ENCODE data around the gene TBC1D10A. TPM values are rescaled to one million over a fixed set of nuclear protein-coding genes. Genes with fewer than 3 reads are reported as not detected.

TBC1D10A gene
- total and polyA plus RNA-seq, 2 experiments from 2014 or later = 15.7 to 39.9 TPM

- H3K36me3 ChIP-seq (replicated peaks; ENCODE audit: insufficient read depth, low read depth) = no peaks in the 10 kb centered on the region
- H3K4me3 ChIP-seq = no peak overlapping the region
- H4K20me1 ChIP-seq (ENCODE audit: insufficient read depth, poor library complexity, severe bottlenecking) = peaks cover 19% of the 10 kb centered on the region
- H3K9me3 ChIP-seq (ENCODE audit: low read depth) = no peaks in the 10 kb centered on the region
- no peak overlapping the region for H2AFZ ChIP-seq
- 100% methylated on average over 1 of the region's 1 CpG for WGBS (ENCODE audit: low lambda C conversion rate, missing lambda C conversion rate)
- no peaks in the 10 kb centered on the region for H3K9me2 ChIP-seq (replicated peaks; ENCODE audit: insufficient read depth)
- H3K79me2 ChIP-seq = peaks cover 66% of the 10 kb centered on the region
- TF ChIP-seq EZH2 (IDR thresholded peaks at IDR 0.05; ENCODE audit: borderline replicate concordance) (no peak), CTCF (IDR thresholded peaks at IDR 0.05; ENCODE audit: poor library complexity) (no peak), EZH2phosphoT487 (IDR thresholded peaks at IDR 0.05; ENCODE audit: low read depth, severe bottlenecking, unreplicated experiment) (no peak)
- H3K4me2 ChIP-seq = no peak overlapping the region
- H3K27ac ChIP-seq = peak overlapping the region; percentile 86
- no peak for DNase-seq (ENCODE audit: low spot score)
- H3K4me1 ChIP-seq (ENCODE audit: insufficient read depth) = peaks cover 50% of the 10 kb centered on the region
- H3K27me3 ChIP-seq = no peaks in the 10 kb centered on the region
Observed at GRCh38 chr22:30306627-30307011, 20.1 kb downstream of the TBC1D10A start.

- H3K79me2 ChIP-seq = peaks cover 63% of the 10 kb centered on the region
- no peaks in the 10 kb centered on the region for H3K9me3 ChIP-seq (ENCODE audit: low read depth)
- H3K27ac ChIP-seq = peak overlapping the region; percentile 86
- no peak for TF ChIP-seq CTCF (IDR thresholded peaks at IDR 0.05; ENCODE audit: poor library complexity)
- TF ChIP-seq EZH2 (IDR thresholded peaks at IDR 0.05; ENCODE audit: borderline replicate concordance) = no peak
- TF ChIP-seq EZH2phosphoT487 (IDR thresholded peaks at IDR 0.05; ENCODE audit: low read depth, severe bottlenecking, unreplicated experiment) = no peak
- peak overlapping the region; percentile 40 for H3K4me2 ChIP-seq
- WGBS (ENCODE audit: low lambda C conversion rate, missing lambda C conversion rate) = 64% methylated on average over 3 of the region's 3 CpGs
- no peaks in the 10 kb centered on the region for H3K9me2 ChIP-seq (replicated peaks; ENCODE audit: insufficient read depth)
- no peak overlapping the region for H2AFZ ChIP-seq
- no peaks in the 10 kb centered on the region for H3K36me3 ChIP-seq (replicated peaks; ENCODE audit: insufficient read depth, low read depth)
- peaks cover 44% of the 10 kb centered on the region for H3K4me1 ChIP-seq (ENCODE audit: insufficient read depth)
- H4K20me1 ChIP-seq (ENCODE audit: insufficient read depth, poor library complexity, severe bottlenecking) = peaks cover 14% of the 10 kb centered on the region
- no peak overlapping the region for H3K4me3 ChIP-seq
- H3K27me3 ChIP-seq = no peaks in the 10 kb centered on the region
- no peak for DNase-seq (ENCODE audit: low spot score)
Observed at GRCh38 chr22:30305906-30306626, 20.7 kb downstream of the TBC1D10A start.

- Histone ChIP-seq H3K4me2 (peak overlapping the region; percentile 40), H3K4me1 (ENCODE audit: insufficient read depth) (peaks cover 39% of the 10 kb centered on the region), H2AFZ (no peak overlapping the region), H3K9me3 (ENCODE audit: low read depth) (no peaks in the 10 kb centered on the region), H3K36me3 (replicated peaks; ENCODE audit: insufficient read depth, low read depth) (no peaks in the 10 kb centered on the region), H3K27ac (peak overlapping the region; percentile 86), H4K20me1 (ENCODE audit: insufficient read depth, poor library complexity, severe bottlenecking) (peaks cover 10% of the 10 kb centered on the region), H3K27me3 (no peaks in the 10 kb centered on the region), H3K4me3 (no peak overlapping the region), H3K9me2 (replicated peaks; ENCODE audit: insufficient read depth) (no peaks in the 10 kb centered on the region), H3K79me2 (peaks cover 59% of the 10 kb centered on the region)
- TF ChIP-seq EZH2 (IDR thresholded peaks at IDR 0.05; ENCODE audit: borderline replicate concordance) (no peak), CTCF (IDR thresholded peaks at IDR 0.05; ENCODE audit: poor library complexity) (no peak), EZH2phosphoT487 (IDR thresholded peaks at IDR 0.05; ENCODE audit: low read depth, severe bottlenecking, unreplicated experiment) (no peak)
- DNase-seq (ENCODE audit: low spot score) = no peak
- 24% methylated on average over 4 of the region's 4 CpGs for WGBS (ENCODE audit: low lambda C conversion rate, missing lambda C conversion rate)
Observed at GRCh38 chr22:30305519-30305905, 21.2 kb downstream of the TBC1D10A start.
